ENCODE data around the gene UBE2G1.

DNA sequence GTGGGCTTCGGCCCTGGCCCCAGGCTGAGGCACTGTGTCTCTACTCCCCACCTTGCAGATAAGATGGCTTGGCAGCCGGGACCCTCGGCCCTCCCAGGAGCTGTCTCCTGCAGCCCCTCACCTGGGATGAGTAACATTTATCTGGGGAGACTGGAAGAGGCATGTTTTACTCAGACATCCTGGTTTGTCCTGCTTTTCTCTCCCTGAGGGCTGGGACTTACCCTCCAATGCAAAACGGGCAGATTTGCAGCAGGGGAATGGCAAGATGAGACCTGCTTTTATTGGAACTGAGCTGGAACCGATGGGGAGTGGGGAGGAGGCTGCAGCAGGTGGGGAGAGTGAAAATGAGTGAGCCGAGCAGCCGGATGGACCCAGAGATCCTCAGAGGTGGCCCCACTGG, 27.3 kb upstream of the UBE2G1 start:
- no peak for TF ChIP-seq CTCF (IDR thresholded peaks at IDR 0.05)
- no peak for TF ChIP-seq POLR2A (IDR thresholded peaks at IDR 0.05)

Measured in body of pancreas (tissue), 4 donors.